ENCODE measurements around the gene SYTL2. TPM values are rescaled to one million over a fixed set of nuclear protein-coding genes. Genes with fewer than 3 reads are reported as not detected.

Gene SYTL2
- total RNA-seq, 2 donors from 2014 or later = 28.3 to 55.3 TPM

GRCh38 chr11:85685125-85685819 is 125.7 kb downstream of the SYTL2 start:
- no peak for TF ChIP-seq POLR2A (IDR thresholded peaks at IDR 0.05)
- TF ChIP-seq, protein P1, sequence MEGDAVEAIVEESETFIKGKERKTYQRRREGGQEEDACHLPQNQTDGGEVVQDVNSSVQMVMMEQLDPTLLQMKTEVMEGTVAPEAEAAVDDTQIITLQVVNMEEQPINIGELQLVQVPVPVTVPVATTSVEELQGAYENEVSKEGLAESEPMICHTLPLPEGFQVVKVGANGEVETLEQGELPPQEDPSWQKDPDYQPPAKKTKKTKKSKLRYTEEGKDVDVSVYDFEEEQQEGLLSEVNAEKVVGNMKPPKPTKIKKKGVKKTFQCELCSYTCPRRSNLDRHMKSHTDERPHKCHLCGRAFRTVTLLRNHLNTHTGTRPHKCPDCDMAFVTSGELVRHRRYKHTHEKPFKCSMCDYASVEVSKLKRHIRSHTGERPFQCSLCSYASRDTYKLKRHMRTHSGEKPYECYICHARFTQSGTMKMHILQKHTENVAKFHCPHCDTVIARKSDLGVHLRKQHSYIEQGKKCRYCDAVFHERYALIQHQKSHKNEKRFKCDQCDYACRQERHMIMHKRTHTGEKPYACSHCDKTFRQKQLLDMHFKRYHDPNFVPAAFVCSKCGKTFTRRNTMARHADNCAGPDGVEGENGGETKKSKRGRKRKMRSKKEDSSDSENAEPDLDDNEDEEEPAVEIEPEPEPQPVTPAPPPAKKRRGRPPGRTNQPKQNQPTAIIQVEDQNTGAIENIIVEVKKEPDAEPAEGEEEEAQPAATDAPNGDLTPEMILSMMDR (IDR thresholded peaks at IDR 0.05) = no peak
- no peak overlapping the region for H3K4me3 ChIP-seq
- H3K9me3 ChIP-seq = no peaks in the 10 kb centered on the region
- H3K36me3 ChIP-seq (replicated peaks in 1 of 2; ENCODE audit: insufficient read depth in 1 of 2, low read depth in 2 of 2) = no peaks in the 10 kb centered on the region
- intact Hi-C loops (cut with DNase I) = no loop called here
- 82 to 83% methylated on average over 15 of the region's 15 CpGs for WGBS, 2 donors
- peak overlapping the region in 1 of 4 donors; percentile 32 for H3K27ac ChIP-seq
- no peak for ATAC-seq
- no peak for DNase-seq
- peaks cover 6% of the 10 kb centered on the region for H3K4me1 ChIP-seq
- H3K27me3 ChIP-seq = no peaks in the 10 kb centered on the region

DNA sequence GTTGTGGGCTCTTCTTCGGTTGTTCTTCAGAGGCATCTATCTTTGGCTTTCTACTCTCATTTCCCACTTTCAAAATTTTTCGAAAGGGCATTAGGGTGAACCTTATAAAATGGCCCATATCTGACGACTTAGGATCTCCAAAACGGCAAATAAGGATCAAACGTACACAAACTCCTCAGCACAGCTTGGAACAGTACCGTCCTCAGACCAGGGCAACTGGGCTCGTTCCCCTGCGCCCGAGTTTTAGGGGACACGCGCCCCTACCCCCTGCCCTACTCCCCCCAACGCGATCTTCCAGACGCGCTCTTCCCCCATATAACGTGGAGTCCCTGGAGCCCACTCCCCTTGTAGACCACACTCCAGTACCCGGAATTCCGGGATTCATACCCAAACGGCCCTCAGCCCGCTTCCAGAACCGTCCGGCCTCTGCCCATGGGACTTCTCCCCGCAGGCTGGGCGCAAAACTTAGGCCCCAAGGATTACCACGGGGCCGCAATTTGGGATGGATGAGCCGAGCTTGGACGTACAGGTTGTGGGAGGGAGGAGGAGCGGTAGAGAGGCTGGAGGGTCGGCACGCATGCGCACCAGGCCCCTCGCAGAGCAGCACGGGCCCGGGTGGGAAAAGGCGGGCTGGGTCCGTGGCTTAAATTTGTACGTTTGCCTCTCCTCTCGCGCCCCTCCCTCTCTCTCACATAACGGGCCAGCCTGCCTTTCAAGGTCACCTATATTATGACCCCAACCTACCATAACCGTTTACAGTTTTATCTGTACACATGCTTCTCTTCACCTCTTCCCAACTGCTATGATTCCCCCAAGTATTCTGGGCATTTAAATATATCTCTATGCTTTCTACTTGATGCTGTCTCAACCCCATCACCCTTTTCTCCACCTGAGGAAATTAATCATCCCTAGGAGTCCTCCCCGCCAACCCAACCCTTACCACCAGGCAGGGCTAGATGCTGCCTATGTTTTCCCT is 128.3 kb downstream of the SYTL2 start:
- Histone ChIP-seq H3K9me3 (no peaks in the 10 kb centered on the region), H3K27ac (no peak overlapping the region), H3K4me1 (peaks cover 6% of the 10 kb centered on the region), H3K4me3 (peak overlapping the region; percentile 28 to 34), H3K36me3 (replicated peaks in 1 of 2; ENCODE audit: insufficient read depth in 1 of 2, low read depth in 2 of 2) (no peaks in the 10 kb centered on the region), H3K27me3 (no peaks in the 10 kb centered on the region)
- ATAC-seq (peak; percentile 78), DNase-seq (peak; percentile 67 to 80 (median 70))
- WGBS, 2 donors = 11% methylated on average over 42 to 43 of the region's 43 CpGs
- intact Hi-C loops (cut with DNase I) = no loop called here
- TF ChIP-seq POLR2A (IDR thresholded peaks at IDR 0.05) = peak in 2 of 3 donors; percentile 31 to 35
- TF ChIP-seq, protein P1 (IDR thresholded peaks at IDR 0.05) = no peak

- Histone ChIP-seq H3K36me3 (replicated peaks in 1 of 2; ENCODE audit: insufficient read depth in 1 of 2, low read depth in 2 of 2) (no peaks in the 10 kb centered on the region), H3K4me1 (no peaks in the 10 kb centered on the region), H3K27me3 (no peaks in the 10 kb centered on the region), H3K9me3 (no peaks in the 10 kb centered on the region), H3K4me3 (no peak overlapping the region), H3K27ac (no peak overlapping the region)
- TF ChIP-seq, protein P1 (IDR thresholded peaks at IDR 0.05) = no peak
- no peak for TF ChIP-seq POLR2A (IDR thresholded peaks at IDR 0.05)
- no peak for ATAC-seq
- intact Hi-C loops (cut with DNase I) = no loop called here
- no peak for DNase-seq
- WGBS, 2 donors = 67 to 75% methylated on average over 1 of the region's 1 CpG
Measured at GRCh38 chr11:85680897-85681296, 130.0 kb downstream of the SYTL2 start.

DNA sequence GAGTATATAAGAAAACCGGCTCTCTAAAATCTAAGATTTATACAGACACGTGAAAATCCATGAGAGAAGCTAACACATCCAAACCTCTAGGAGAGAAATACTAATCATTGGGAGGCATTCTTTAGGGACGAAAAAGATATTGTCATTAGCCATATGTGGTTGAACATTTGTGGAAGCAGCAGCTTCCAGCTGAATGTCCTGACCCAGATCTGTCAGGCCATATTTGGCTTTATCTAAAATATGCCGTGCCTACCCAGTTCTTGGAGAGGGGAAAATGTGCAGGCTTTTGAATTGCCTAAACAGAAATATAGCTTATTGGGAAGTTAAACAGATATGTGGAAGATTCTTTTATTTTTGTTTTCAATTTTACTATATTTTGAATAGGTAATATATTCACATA is 131.4 kb downstream of the SYTL2 start:
- intact Hi-C loops (cut with DNase I) = no loop called here
- WGBS, 2 donors = 32 to 58% methylated on average over 4 of the region's 4 CpGs

More for the DNA sequence above, 131.4 kb downstream of the SYTL2 start:
- Histone ChIP-seq H3K9me3 (no peaks in the 10 kb centered on the region), H3K36me3 (replicated peaks in 1 of 2; ENCODE audit: insufficient read depth in 1 of 2, low read depth in 2 of 2) (no peaks in the 10 kb centered on the region), H3K4me1 (no peaks in the 10 kb centered on the region), H3K27ac (no peak overlapping the region), H3K4me3 (no peak overlapping the region), H3K27me3 (no peaks in the 10 kb centered on the region)
- DNase-seq (no peak), ATAC-seq (no peak)
- TF ChIP-seq, protein P1 (IDR thresholded peaks at IDR 0.05) = no peak
- no peak for TF ChIP-seq POLR2A (IDR thresholded peaks at IDR 0.05)
